Ovary (tissue), 9 donors: ENCODE results near the gene CYP1A1. TPM values are rescaled to one million over a fixed set of nuclear protein-coding genes. Genes with fewer than 3 reads are reported as not detected.

Experiments
- DNase-seq, 5 donors: peaks; one replicate each; pipeline ENCODE4 v3.0.0-alpha.2; 2019 to 2020
- H3K27ac ChIP-seq, 2 donors: fragments of 200-600 bp; one replicate each; pipeline versions ENCODE4 v1.5.1 to v1.8.0; 2019 to 2022
- H3K27me3 ChIP-seq: fragments of 200-600 bp; one replicate; pipeline ENCODE4 v1.8.0; 2022
- H3K36me3 ChIP-seq: fragments of 200-600 bp; sonication (generic); one replicate; pipeline ENCODE4 v1.5.1; 2019
- H3K4me1 ChIP-seq: one replicate; pipeline ENCODE4 v1.8.1; 2013; ENCODE audit warnings: mild to moderate bottlenecking, moderate library complexity; ENCODE audit not compliant: insufficient read depth
- H3K4me3 ChIP-seq: fragments of 200-600 bp; sonication (generic); one replicate; pipeline ENCODE4 v1.5.1; 2017
- H3K9me3 ChIP-seq, 2 donors: fragments of 200-600 bp in 1 of 2; sonication (generic) in 1 of 2; one replicate each; pipeline versions ENCODE4 v1.5.1 to v1.8.1; 2013 to 2019; ENCODE audit warnings: mild to moderate bottlenecking in 1 of 2, moderate library complexity in 1 of 2
- CTCF ChIP-seq, 3 donors: fragments of 450-650 bp in 2 of 3; fragments of 200-600 bp in 1 of 3; IDR thresholded peaks; one replicate each; pipeline versions ENCODE4 v1.5.1 to v1.8.0; 2016 to 2022; ENCODE audit warnings: antibody characterized with exemption in 3 of 3, mild to moderate bottlenecking in 1 of 3
- EP300 ChIP-seq: sonication (generic); formaldehyde crosslinking; IDR thresholded peaks from one replicate; pipeline ENCODE4 v1.6.1; 2017; ENCODE audit warnings: antibody characterized with exemption
- POLR2A ChIP-seq: fragments of 450-650 bp; IDR thresholded peaks from one replicate; pipeline ENCODE4 v1.6.1; 2017; ENCODE audit warnings: antibody characterized with exemption, mild to moderate bottlenecking, moderate library complexity
- WGBS, 3 donors: extraction: QIAGEN DNeasy Blood & Tissue Kit in 1 of 3; methylation state at CpG; one replicate each; pipeline versions ENCODE4 v1.1.5 to v1.1.7; 2013 to 2017; 5-methylcytosine and 5-hydroxymethylcytosine counted together
- intact Hi-C, 4 donors: fragments of 100-400 bp; cut with DNase I; formaldehyde crosslinking; loops; one replicate each; pipeline versions ENCODE4 v1.11.0 to v1.15.1; 2022 to 2023
- polyA plus RNA-seq, 2 donors: library from polyadenylated mRNA; stranded (reverse); fragments of 200-250 nt in 1 of 2; fragments of 350-450 nt in 1 of 2; fragmentation: Illumina TruSeq in 1 of 2; extraction: RNeasy Lipid Tissue Mini Kit (QIAGEN cat#74804) in 1 of 2; gene quantifications; one replicate each; pipeline ENCODE4 v1.2.3, GENCODE V29; 2013 to 2014
- total RNA-seq, 7 donors: library from RNA; depleted of rRNA in 2 of 7; stranded (reverse); fragments of >200 nt in 2 of 7; fragmentation: NEBNext Ultra II Directional in 3 of 7; extraction: Animal tissue kit (Norgen Biotek cat#: 25700) in 3 of 7; gene quantifications; one replicate each; pipeline versions ENCODE4 v1.1.0 to v1.2.4, GENCODE V29; 2016 to 2023
- donor health status: DM: no; HTN: no; CAD: no; lungs with moderate emphysema.
- donor health status: DM: no; HTN: no; CAD: no.
- donor health status: Bipolar disorder and iron deficiency.
- donor health status: DM: yes; HTN: yes; CAD: no.
- donor health status: DM: no; HTN: no; CAD: no.
- donor health status: DM: yes; HTN: yes; CAD: no.

Gene CYP1A1
- total and polyA plus RNA-seq, 9 donors = 0.10 to 1.6 (median 0.96) TPM; not detected in 6

GRCh38 chr15:74710319-74711094, 14.8 kb downstream of the CYP1A1 start:
- Histone ChIP-seq H3K4me1 (no peaks in the 10 kb centered on the region), H3K9me3 (no peaks in the 10 kb centered on the region), H3K27me3 (no peaks in the 10 kb centered on the region), H3K4me3 (no peak overlapping the region), H3K27ac (no peak overlapping the region), H3K36me3 (no peaks in the 10 kb centered on the region)
- DNase-seq = no peak
- no peak for TF ChIP-seq EP300
- TF ChIP-seq POLR2A = no peak
- TF ChIP-seq CTCF (IDR thresholded peaks at IDR 0.05) = no peak
- 39 to 53% (median 48%) methylated on average over 3 of the region's 3 CpGs for WGBS, 3 donors
- intact Hi-C loops = no loop called here

GRCh38 chr15:74709892-74710291, 15.4 kb downstream of the CYP1A1 start:
- intact Hi-C loops = no loop called here
- WGBS, 3 donors = 41 to 60% (median 46%) methylated on average over 3 of the region's 3 CpGs
- no peak for DNase-seq
- H3K27me3 ChIP-seq = no peaks in the 10 kb centered on the region
- TF ChIP-seq CTCF (IDR thresholded peaks at IDR 0.05) (no peak), EP300 (no peak)
- no peaks in the 10 kb centered on the region for H3K36me3 ChIP-seq
- no peak overlapping the region for H3K4me3 ChIP-seq
- H3K27ac ChIP-seq = no peak overlapping the region
- H3K4me1 ChIP-seq = no peaks in the 10 kb centered on the region
- no peaks in the 10 kb centered on the region for H3K9me3 ChIP-seq

DNA sequence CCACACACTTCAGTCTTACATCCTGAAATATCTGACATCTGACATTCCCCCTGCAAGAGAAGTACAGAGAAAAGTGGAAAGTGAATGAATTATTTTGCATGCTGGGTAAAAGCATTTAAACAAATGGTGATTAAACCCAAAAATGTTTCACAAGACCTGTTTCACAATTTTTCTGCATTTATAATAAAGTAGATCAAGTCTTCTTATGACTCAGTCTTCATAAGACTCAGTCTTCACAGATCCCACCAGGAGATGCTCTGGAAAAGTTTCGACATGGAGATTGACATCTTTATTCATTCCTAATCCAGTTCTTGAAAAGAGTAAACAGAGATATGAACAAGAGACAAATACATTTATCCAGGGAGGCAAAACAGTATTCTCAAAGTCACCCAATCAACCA, 16.3 kb downstream of the CYP1A1 start:
- Histone ChIP-seq H3K4me1 (no peaks in the 10 kb centered on the region), H3K27me3 (no peaks in the 10 kb centered on the region)

DNA sequence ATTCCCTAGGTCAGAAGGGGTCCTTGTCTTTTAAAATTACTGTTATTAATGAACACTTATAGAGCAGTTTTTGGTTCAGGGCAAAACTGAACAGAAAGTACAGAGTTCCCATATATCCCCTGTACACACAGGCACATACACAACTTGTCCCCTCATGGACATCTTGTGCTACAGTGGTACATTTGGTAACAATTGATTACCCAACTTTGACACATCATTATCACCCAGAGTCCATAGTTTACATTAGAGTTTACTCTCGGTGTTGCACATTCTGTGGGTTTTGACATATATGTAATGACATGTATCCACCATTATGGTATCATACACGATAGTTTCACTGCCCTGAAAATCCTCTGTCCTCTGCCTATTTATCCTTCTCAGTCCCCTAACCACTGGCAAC, 28.5 kb downstream of the CYP1A1 start:
- Histone ChIP-seq H3K9me3 (no peaks in the 10 kb centered on the region), H3K4me3 (no peak overlapping the region), H3K4me1 (peaks cover 14% of the 10 kb centered on the region), H3K36me3 (no peaks in the 10 kb centered on the region), H3K27ac (no peak overlapping the region), H3K27me3 (no peaks in the 10 kb centered on the region)
- intact Hi-C loops = no loop called here
- WGBS, 3 donors = 43 to 63% (median 57%) methylated on average over 2 of the region's 2 CpGs
- DNase-seq = no peak
- TF ChIP-seq CTCF (IDR thresholded peaks at IDR 0.05) (no peak), POLR2A (no peak), EP300 (no peak)

More for the DNA sequence above, 16.3 kb downstream of the CYP1A1 start:
- TF ChIP-seq EP300 (no peak), POLR2A (no peak), CTCF (IDR thresholded peaks at IDR 0.05) (no peak)
- Histone ChIP-seq H3K27ac (no peak overlapping the region), H3K36me3 (no peaks in the 10 kb centered on the region), H3K4me3 (no peak overlapping the region), H3K9me3 (no peaks in the 10 kb centered on the region)
- 57 to 63% (median 61%) methylated on average over 1 of the region's 1 CpG for WGBS, 3 donors
- intact Hi-C loops = no loop called here
- DNase-seq = no peak
